ENCODE measurements around the gene ZC3H18.

ZC3H18 gene

DNA sequence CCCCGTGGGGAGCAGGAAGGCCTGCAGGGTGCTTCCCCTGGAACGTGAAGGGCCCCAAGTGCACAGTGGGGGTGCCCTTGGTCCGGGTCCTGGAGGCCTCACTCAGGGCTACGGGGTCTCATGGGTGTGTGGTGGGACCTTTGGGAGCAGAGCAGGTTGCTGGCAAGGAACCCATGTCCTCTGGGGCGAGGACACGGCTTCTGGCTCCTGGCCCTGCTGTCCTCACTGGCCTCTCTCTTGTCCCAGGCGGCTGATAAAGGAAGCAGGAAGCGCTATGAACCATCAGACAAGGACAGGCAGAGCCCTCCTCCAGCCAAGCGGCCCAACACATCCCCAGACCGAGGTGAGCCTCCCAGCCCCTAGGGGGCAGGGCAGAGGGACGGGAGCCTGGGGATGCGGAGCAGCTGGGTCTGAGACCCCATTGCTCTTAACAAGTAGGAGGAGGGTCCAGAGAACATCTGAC, 58.3 kb downstream of the ZC3H18 start:
- DNase-seq, result no peak

GRCh38 chr16:88629835-88630234, 59.6 kb downstream of the ZC3H18 start:
- no peak for DNase-seq

- no peak for DNase-seq
Observed at GRCh38 chr16:88630433-88630832, 60.2 kb downstream of the ZC3H18 start.

GRCh38 chr16:88630941-88631340, 60.7 kb downstream of the ZC3H18 start:
- no peak for DNase-seq

DNA sequence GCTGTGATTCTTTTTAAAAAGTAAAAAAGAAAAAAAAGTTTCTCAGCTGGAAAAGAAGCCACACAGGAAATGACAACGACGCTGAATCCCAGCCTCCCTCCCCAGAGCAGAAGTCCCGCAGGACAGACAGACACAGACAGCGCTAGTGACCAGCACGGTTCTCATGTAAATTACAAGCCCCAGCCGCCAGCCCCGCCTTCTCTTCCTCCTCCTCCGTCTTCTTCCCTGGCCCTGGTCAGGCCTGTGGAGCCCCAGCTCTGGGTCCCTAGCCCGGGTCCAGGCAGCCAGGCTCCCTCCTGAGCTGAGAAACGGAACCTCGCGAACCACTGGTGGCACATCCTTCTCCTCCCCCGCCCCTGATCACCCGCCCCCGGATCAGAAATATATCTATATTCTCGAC, 61.2 kb downstream of the ZC3H18 start:
- no peak for DNase-seq

DNA sequence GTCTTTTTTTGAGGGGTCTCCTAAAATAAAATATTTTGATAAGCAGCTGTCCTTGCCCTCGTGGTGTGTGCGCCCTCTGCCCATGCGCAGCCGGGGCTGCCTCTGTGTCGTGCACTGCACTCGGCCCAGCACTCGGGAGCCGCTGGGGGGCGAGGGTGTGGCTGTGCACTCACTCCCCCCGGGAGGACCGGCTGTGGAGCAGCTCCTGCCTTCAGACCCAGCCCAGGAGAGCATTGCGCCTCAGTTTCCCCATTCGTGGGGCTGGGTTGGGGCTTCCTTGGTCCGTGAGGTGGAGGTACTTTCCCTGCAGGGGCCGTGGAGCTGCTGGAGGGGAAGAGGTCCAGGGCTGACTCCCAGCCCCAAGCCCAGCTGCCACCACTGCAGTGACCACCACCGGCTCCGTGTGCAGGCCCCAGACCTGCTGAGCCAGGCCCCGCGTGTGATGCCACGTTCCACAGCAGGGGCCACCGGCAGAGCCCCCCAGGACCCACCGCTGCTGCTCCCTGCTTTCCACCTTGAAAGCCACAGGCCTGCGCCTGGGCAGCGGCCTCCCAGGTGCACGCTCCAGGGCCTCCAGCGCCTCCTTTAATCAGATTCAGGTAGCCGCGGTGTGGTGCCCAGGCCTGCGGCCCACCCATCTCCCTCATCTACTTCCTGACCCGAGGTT, 61.9 kb downstream of the ZC3H18 start:
- no peak for DNase-seq

DNA sequence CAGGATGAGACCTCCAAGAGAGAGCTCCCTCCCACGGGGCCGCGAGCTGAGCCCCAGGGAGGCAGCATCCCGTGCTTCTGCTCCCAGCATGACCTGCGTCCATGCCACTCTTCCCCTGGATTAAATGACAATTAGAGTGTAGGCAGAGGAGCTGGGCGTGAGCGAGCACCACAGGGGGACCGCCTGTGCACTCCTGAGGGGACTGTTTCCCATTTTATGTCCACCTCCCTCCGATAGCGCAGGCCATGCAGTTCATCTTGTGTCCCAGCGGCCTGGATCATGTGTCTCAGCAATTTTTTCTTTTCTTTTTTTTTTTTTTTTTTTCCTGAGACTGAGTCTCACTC, 62.4 kb downstream of the ZC3H18 start:
- no peak for DNase-seq

- DNase-seq, result peak in 1 of 2 donors; percentile 32
Observed at GRCh38 chr16:88633684-88634140, 63.5 kb downstream of the ZC3H18 start.

- DNase-seq, result peak in 1 of 2 donors; percentile 35
Observed at GRCh38 chr16:88634141-88634993, 64.2 kb downstream of the ZC3H18 start.

- DNase-seq, result no peak
Observed at GRCh38 chr16:88634994-88635670, 64.9 kb downstream of the ZC3H18 start.

DNA sequence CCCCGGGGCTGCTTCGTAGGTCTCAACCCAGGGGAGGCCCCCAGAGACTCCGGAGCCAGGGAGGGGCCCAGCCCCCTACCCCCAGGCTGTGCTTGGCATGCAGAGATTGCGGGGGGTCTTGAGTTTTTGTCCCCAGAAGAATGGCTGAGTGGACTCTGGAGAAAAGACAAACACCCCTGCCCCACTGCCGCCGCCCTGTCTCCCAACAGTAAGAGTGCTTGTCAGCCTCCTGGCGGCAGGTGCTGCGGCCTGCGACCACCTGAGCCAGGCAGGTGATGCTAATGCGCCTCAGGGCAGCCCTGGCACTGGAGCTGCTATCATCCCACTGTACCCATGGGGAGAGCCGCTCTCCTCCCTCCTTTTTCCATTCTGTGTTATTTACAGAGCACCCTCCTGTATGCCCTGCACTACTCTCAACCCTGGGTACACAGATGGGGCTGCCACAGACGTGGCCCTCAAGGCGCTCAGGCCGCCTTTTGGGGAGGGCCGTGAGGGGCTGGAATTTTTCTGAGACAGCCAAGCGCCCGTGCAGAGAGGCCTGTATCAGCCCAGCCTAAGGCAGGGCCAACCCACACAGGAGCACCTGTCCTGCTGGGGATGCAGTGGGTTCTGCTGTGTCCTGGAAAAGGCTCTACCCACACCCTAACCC, 65.6 kb downstream of the ZC3H18 start:
- DNase-seq, result no peak

- DNase-seq, result no peak
Observed at GRCh38 chr16:88636488-88637265, 66.5 kb downstream of the ZC3H18 start.

GRCh38 chr16:88638323-88639230, 68.4 kb downstream of the ZC3H18 start, which contains the start of gene IL17C:
TSS of gene IL17C (plus strand) at chr16:88638572. CDS start at chr16:88638642, 70 bp downstream.
- no peak for DNase-seq

DNA sequence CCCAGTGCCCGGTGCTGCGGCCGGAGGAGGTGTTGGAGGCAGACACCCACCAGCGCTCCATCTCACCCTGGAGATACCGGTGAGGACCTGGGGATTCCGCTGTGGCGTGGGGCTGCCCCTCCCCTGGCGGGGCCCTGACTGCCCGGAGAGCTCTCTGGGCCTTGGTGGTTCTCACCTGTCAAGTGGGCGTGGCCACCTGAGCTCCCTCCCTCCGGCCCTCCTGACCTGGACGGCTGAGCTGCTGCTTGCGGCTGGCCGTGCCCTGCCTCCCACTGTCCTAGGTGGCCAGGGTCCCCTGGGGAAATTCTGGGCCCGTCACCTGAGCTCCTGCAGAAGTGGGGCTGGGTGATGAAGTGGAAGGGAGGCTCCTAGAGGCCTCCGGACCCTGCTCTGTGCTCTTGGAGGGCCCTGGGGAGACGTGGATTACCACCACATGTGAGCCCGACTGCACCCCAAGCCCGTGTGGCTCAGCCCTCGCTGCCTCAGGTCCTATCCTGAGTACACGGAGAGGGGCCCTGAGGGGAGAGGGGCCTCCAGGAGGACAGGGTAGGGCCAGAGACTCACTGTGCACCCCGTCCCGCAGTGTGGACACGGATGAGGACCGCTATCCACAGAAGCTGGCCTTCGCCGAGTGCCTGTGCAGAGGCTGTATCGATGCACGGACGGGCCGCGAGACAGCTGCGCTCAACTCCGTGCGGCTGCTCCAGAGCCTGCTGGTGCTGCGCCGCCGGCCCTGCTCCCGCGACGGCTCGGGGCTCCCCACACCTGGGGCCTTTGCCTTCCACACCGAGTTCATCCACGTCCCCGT, 69.2 kb downstream of the ZC3H18 start:
- no peak for DNase-seq

DNA sequence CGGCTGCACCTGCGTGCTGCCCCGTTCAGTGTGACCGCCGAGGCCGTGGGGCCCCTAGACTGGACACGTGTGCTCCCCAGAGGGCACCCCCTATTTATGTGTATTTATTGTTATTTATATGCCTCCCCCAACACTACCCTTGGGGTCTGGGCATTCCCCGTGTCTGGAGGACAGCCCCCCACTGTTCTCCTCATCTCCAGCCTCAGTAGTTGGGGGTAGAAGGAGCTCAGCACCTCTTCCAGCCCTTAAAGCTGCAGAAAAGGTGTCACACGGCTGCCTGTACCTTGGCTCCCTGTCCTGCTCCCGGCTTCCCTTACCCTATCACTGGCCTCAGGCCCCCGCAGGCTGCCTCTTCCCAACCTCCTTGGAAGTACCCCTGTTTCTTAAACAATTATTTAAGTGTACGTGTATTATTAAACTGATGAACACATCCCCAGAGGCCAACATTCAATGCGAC, 69.9 kb downstream of the ZC3H18 start:
- no peak for DNase-seq

DNA sequence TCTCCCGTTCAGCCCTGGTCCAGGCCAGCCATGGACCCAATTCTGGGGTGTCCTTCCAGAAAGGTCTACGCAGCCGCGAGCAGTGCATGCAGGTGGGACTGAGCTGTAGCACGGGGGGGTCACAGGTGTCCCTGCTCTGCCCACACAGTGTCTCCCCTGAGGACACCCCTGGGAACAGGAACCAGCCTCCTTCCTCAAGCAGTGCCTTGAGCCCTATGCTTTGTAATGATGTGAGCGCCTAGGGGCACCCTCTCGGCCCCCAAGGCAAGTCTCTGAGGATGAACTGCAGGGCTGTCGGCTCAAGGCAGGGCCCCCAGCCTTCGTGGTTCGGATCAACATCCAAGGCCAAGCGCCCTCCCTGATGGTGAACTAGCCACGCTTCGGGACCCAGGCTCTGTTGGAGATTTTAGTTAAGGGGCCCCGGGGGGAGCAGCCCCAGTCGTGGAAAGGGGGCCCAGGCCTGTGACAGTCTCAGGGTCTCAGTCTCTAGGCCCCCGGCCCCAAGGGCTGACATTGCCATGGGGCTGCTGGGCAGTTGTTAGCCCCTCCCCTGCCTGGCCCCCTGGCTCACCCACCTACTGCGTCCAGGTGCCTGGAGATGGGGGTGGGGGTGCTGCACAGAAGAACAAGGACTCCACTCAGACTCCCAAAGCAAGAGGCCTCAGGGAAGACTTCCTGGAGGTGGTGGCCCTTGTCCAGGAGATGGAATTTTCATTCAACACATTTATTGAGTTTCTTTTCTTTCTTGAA, 70.5 kb downstream of the ZC3H18 start:
- no peak for DNase-seq

DNA sequence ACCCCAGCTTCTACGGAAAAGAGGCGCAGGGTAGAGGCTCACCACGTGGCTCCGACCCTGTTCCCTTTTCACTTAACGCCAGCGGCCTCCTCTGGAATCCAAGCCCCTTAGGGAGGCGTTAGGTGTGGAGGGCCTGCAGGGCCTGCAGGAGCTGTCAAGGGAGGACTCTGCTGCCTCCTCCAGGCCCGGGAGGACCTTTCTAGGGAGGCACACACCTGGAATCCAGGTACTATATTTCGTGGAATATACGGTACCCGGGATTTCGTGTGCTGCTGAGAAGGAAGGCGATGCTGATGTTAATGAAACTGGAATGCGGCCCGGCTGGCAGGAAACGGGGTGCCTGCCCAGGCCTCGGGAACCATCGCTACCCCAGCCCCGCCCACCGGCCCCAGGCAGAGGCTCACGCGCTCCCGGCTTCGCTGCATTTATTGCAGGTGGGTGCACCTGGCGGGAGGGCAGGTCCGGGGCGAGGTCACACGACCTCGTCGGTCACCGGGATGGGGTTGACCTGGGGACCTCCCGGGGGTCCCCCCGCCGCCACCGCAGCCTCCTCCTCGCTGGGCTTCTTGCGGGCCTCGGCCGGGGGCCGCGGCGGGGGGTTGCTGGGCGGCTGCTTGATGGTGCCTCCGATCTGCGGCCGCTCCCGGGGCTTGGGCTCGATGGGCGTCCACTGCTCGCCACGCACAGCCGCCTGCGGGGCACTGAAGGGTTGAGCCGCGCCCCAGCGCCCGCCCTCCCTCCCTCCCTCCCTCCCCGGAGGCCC, 72.9 kb downstream of the ZC3H18 start:
- DNase-seq, result no peak

- no peak for DNase-seq
Observed at GRCh38 chr16:88643644-88643932, 73.4 kb downstream of the ZC3H18 start.

DNA sequence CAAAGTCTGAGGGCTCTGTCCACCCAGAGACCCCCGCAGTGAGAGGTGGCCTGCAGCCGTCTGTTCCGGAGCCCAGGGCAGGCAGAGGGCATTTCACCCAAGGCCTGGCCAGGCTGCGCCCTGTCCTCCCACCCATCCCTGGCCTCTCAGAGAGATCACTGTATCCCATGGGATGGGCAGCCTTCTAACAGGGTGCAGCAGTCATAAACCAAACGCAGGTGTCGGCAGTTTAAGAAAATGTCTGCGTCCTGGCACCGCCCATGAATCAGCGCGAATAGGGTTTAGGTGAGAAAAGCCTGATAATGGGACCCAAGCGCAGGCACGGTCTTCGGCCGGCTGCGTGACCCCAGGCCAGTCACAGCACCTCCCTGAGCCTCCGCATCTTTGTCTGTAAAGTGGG, 75.3 kb downstream of the ZC3H18 start:
- no peak for DNase-seq
